Suprapubic skin (tissue), 4 donors: ENCODE data around the gene WWP2. TPM values are rescaled to one million over a fixed set of nuclear protein-coding genes. Genes with fewer than 3 reads are reported as not detected.
"Not testable (repeated sequence)": the region's sequence is repeated elsewhere in the genome, so short reads cannot be mapped to it uniquely, and the experiment has no call there.

Experiments
- DNase-seq, 2 donors: peaks; one replicate each; pipeline ENCODE4 v3.0.0-alpha.2; 2019; ENCODE audit warnings: low spot score in 2 of 2
- H3K27ac ChIP-seq: fragments of 200-600 bp; sonication (generic); one replicate; pipeline ENCODE4 v1.5.1; 2019
- H3K27me3 ChIP-seq: fragments of 200-600 bp; sonication (generic); one replicate; pipeline ENCODE4 v1.5.1; 2019
- H3K36me3 ChIP-seq: fragments of 200-600 bp; sonication (generic); one replicate; pipeline ENCODE4 v1.5.1; 2019
- H3K4me1 ChIP-seq: fragments of 200-600 bp; sonication (generic); one replicate; pipeline ENCODE4 v1.5.1; 2019
- H3K4me3 ChIP-seq: fragments of 200-600 bp; sonication (generic); one replicate; pipeline ENCODE4 v1.5.1; 2019; ENCODE audit warnings: mild to moderate bottlenecking
- H3K9me3 ChIP-seq: fragments of 200-600 bp; sonication (generic); one replicate; pipeline ENCODE4 v1.5.1; 2019
- CTCF ChIP-seq, 2 donors: fragments of 200-600 bp in 1 of 2; fragments of 450-650 bp in 1 of 2; sonication (generic) in 1 of 2; IDR thresholded peaks; one replicate each; pipeline ENCODE4 v1.5.1; 2016 to 2019; ENCODE audit warnings: antibody characterized with exemption in 2 of 2, mild to moderate bottlenecking in 1 of 2, moderate library complexity in 1 of 2
- EP300 ChIP-seq: sonication (generic); formaldehyde crosslinking; IDR thresholded peaks from one replicate; pipeline ENCODE4 v1.6.1; 2017; ENCODE audit warnings: antibody characterized with exemption
- POLR2A ChIP-seq, 2 donors: fragments of 450-650 bp; IDR thresholded peaks; one replicate each; pipeline ENCODE4 v1.6.1; 2017; ENCODE audit warnings: antibody characterized with exemption in 2 of 2, mild to moderate bottlenecking in 2 of 2, moderate library complexity in 2 of 2
- POLR2AphosphoS5 ChIP-seq, 3 donors: sonication (generic); formaldehyde crosslinking; IDR thresholded peaks; one replicate each; pipeline ENCODE4 v1.6.1; 2017; ENCODE audit warnings: antibody characterized with exemption in 3 of 3
- WGBS: methylation state at CpG from one replicate; pipeline ENCODE4 v1.1.5; 2018; 5-methylcytosine and 5-hydroxymethylcytosine counted together
- total RNA-seq, 4 donors: library from RNA; depleted of rRNA; stranded (reverse); fragments of >200 nt; gene quantifications; one replicate each; pipeline ENCODE4 v1.1.0, GENCODE V29; 2016

WWP2 gene
- total RNA-seq, 4 donors from 2014 or later: 27.1 to 48.9 (median 42.2) TPM

GRCh38 chr16:69726313-69727060 lies 35.6 kb upstream of the WWP2 start, which contains the start of gene NQO1:
Gene NQO1 (minus strand): TSS chr16:69726560. CDS start chr16:69726439, 121 bp downstream.
- peak; percentile 94 to 96 for DNase-seq
- Histone ChIP-seq H3K4me3 (peak within 1 kb of the TSS; percentile 51), H3K27me3 (no peaks in the 10 kb centered on the region), H3K27ac (peak within 1 kb of the TSS; percentile 70), H3K9me3 (no peaks in the 10 kb centered on the region), H3K4me1 (peaks cover 19% of the 10 kb centered on the region), H3K36me3 (no peaks in the 10 kb centered on the region)
- WGBS: under 1% methylated on average over 26 of the region's 31 CpGs
- TF ChIP-seq CTCF (IDR thresholded peaks at IDR 0.05): no peak
- no peak for TF ChIP-seq EP300
- no peak for TF ChIP-seq POLR2A (IDR thresholded peaks at IDR 0.05)
- TF ChIP-seq POLR2AphosphoS5 (IDR thresholded peaks at IDR 0.05): no peak

GRCh38 chr16:69727916-69728270 lies 34.2 kb upstream of the WWP2 start:
- Histone ChIP-seq H3K27ac (no peak overlapping the region), H3K4me3 (no peak overlapping the region), H3K36me3 (no peaks in the 10 kb centered on the region), H3K4me1 (peaks cover 19% of the 10 kb centered on the region), H3K27me3 (no peaks in the 10 kb centered on the region), H3K9me3 (no peaks in the 10 kb centered on the region)
- TF ChIP-seq POLR2AphosphoS5 (IDR thresholded peaks at IDR 0.05): no peak
- no peak for TF ChIP-seq CTCF (IDR thresholded peaks at IDR 0.05)
- no peak for TF ChIP-seq EP300
- no peak for TF ChIP-seq POLR2A (IDR thresholded peaks at IDR 0.05)
- WGBS: 92% methylated on average over 5 of the region's 5 CpGs
- no peak for DNase-seq

GRCh38 chr16:69729030-69729429 lies 33.1 kb upstream of the WWP2 start:
- DNase-seq, H3K4me3 ChIP-seq, H3K9me3 ChIP-seq, H3K36me3 ChIP-seq, H3K27ac ChIP-seq, H3K27me3 ChIP-seq: not testable (repeated sequence)
- 97% methylated on average over 4 of the region's 4 CpGs for WGBS
- H3K4me1 ChIP-seq: peaks cover 19% of the 10 kb centered on the region

- WGBS: 96% methylated on average over 5 of the region's 5 CpGs
- H3K4me3 ChIP-seq, H3K36me3 ChIP-seq, DNase-seq, H3K9me3 ChIP-seq, H3K27ac ChIP-seq, H3K27me3 ChIP-seq: not testable (repeated sequence)
- peaks cover 15% of the 10 kb centered on the region for H3K4me1 ChIP-seq
These were observed 30.9 kb upstream of the WWP2 start for GRCh38 chr16:69731280-69731679.

GRCh38 chr16:69732101-69732500 lies 30.0 kb upstream of the WWP2 start:
- Histone ChIP-seq H3K36me3 (no peaks in the 10 kb centered on the region), H3K4me3 (no peak overlapping the region), H3K27me3 (no peaks in the 10 kb centered on the region), H3K27ac (no peak overlapping the region), H3K4me1 (peaks cover 7% of the 10 kb centered on the region), H3K9me3 (no peaks in the 10 kb centered on the region)
- no peak for DNase-seq
- WGBS: 92% methylated on average over 6 of the region's 6 CpGs
- TF ChIP-seq POLR2AphosphoS5 (IDR thresholded peaks at IDR 0.05) (no peak), CTCF (IDR thresholded peaks at IDR 0.05) (no peak), EP300 (no peak), POLR2A (IDR thresholded peaks at IDR 0.05) (no peak)

- 59% methylated on average over 8 of the region's 8 CpGs for WGBS
- no peak for TF ChIP-seq EP300
- H3K27ac ChIP-seq: no peak overlapping the region
- H3K27me3 ChIP-seq: no peaks in the 10 kb centered on the region
- H3K4me1 ChIP-seq: peaks cover 16% of the 10 kb centered on the region
- DNase-seq: no peak
- peaks cover 66% of the 10 kb centered on the region for H3K36me3 ChIP-seq
- H3K9me3 ChIP-seq: no peaks in the 10 kb centered on the region
- no peak overlapping the region for H3K4me3 ChIP-seq
These were observed 20.6 kb upstream of the WWP2 start for GRCh38 chr16:69741519-69741918.
